GM23338 (cell line): Measurements from ENCODE around the gene DROSHA. TPM values are rescaled to one million over a fixed set of nuclear protein-coding genes. Genes with fewer than 3 reads are reported as not detected.

Experiments used
- ATAC-seq: fragments of 200-7000 bp; cut with Tn5 transposase; 3 replicates; pipeline ENCODE4 v1.9.1; 2020
- DNase-seq: peaks from one replicate; pipeline ENCODE4 v3.0.0-alpha.2; 2015; ENCODE audit warnings: low spot score
- H2AFZ ChIP-seq: fragments of 200-600 bp; sonication (generic); 2 replicates; pipeline ENCODE4 v1.8.0; 2016; ENCODE audit warnings: antibody characterized with exemption, mild to moderate bottlenecking, moderate library complexity
- H3F3A ChIP-seq: fragments of 200-600 bp; sonication (generic); replicated peaks from 2 replicates; pipeline ENCODE4 v1.8.0; 2017; ENCODE audit warnings: antibody characterized with exemption, mixed run types, low read depth
- H3K27ac ChIP-seq: fragments of 200-600 bp; sonication (generic); 2 replicates; pipeline ENCODE4 v1.6.1; 2016; ENCODE audit warnings: low read depth
- H3K27me3 ChIP-seq: fragments of 200-600 bp; sonication (generic); 2 replicates; pipeline ENCODE4 v1.8.0; 2016; ENCODE audit warnings: mild to moderate bottlenecking, mixed run types, moderate library complexity; ENCODE audit not compliant: insufficient read depth
- H3K36me3 ChIP-seq: fragments of 200-600 bp; sonication (generic); 2 replicates; pipeline ENCODE4 v1.8.0; 2016; ENCODE audit warnings: mild to moderate bottlenecking; ENCODE audit not compliant: insufficient read depth
- H3K4me1 ChIP-seq: fragments of 200-600 bp; sonication (generic); 2 replicates; pipeline ENCODE4 v1.8.0; 2016; ENCODE audit warnings: mild to moderate bottlenecking, moderate library complexity; ENCODE audit not compliant: insufficient read depth
- H3K4me2 ChIP-seq: fragments of 200-600 bp; sonication (generic); 2 replicates; pipeline ENCODE4 v1.7.1; 2017; ENCODE audit warnings: mixed run types
- H3K4me3 ChIP-seq: fragments of 200-600 bp; sonication (generic); 2 replicates; pipeline ENCODE4 v1.6.1; 2016; ENCODE audit warnings: mixed run types
- H3K79me2 ChIP-seq: fragments of 200-600 bp; sonication (generic); replicated peaks from 2 replicates; pipeline ENCODE4 v1.8.0; 2017; ENCODE audit warnings: mild to moderate bottlenecking; ENCODE audit not compliant: insufficient read depth
- H3K9me2 ChIP-seq: fragments of 200-600 bp; sonication (generic); 2 replicates; pipeline ENCODE4 v1.8.0; 2017; ENCODE audit not compliant: insufficient read depth
- H4K20me1 ChIP-seq: fragments of 200-600 bp; sonication (generic); replicated peaks from 2 replicates; pipeline ENCODE4 v1.8.0; 2017; ENCODE audit warnings: mild to moderate bottlenecking; ENCODE audit not compliant: insufficient read depth
- H3K27ac Mint-ChIP-seq: 2 replicates; pipeline ENCODE4 v1.8.0; 2020; ENCODE audit warnings: inconsistent platforms, mild to moderate bottlenecking, moderate library complexity, mixed read lengths
- H3K27me3 Mint-ChIP-seq: 3 replicates; pipeline ENCODE4 v1.8.0; 2022; ENCODE audit warnings: low read depth, mild to moderate bottlenecking, moderate library complexity, mixed read lengths, inconsistent platforms; ENCODE audit not compliant: insufficient read depth, poor library complexity
- H3K36me3 Mint-ChIP-seq: 3 replicates; pipeline ENCODE4 v1.8.0; 2021; ENCODE audit warnings: low read depth, mild to moderate bottlenecking, inconsistent platforms, moderate library complexity, mixed read lengths
- H3K4me1 Mint-ChIP-seq: 3 replicates; pipeline ENCODE4 v1.8.0; 2020; ENCODE audit warnings: mild to moderate bottlenecking, inconsistent platforms, mixed read lengths
- H3K4me3 Mint-ChIP-seq: 3 replicates; pipeline ENCODE4 v1.8.0; 2021; ENCODE audit warnings: moderate library complexity, mild to moderate bottlenecking, inconsistent platforms, mixed read lengths
- H3K9me3 Mint-ChIP-seq: 3 replicates; pipeline ENCODE4 v1.8.0; 2020; ENCODE audit warnings: moderate library complexity, mild to moderate bottlenecking, inconsistent platforms, mixed read lengths
- CTCF ChIP-seq, 2 experiments: fragments of 200-600 bp in 1 of 2; sonication (generic) in 1 of 2; conservative IDR thresholded peaks; 2 replicates each; pipeline versions ENCODE4 v1.5.1 to v1.6.1; 2016 to 2017; ENCODE audit warnings: antibody characterized with exemption in 2 of 2, low read depth in 2 of 2, mild to moderate bottlenecking in 2 of 2, moderate library complexity in 1 of 2
- ETS1 ChIP-seq: IDR thresholded peaks from 2 replicates; pipeline ENCODE4 v1.6.1; 2016; ENCODE audit warnings: antibody characterized with exemption
- REST ChIP-seq: IDR thresholded peaks from one replicate; pipeline ENCODE4 v1.6.1; 2018; ENCODE audit warnings: antibody characterized with exemption; ENCODE audit not compliant: unreplicated experiment
- STAT1 ChIP-seq: IDR thresholded peaks from one replicate; pipeline ENCODE4 v1.6.1; 2016; ENCODE audit warnings: antibody characterized with exemption; ENCODE audit not compliant: unreplicated experiment
- ZNF114 ChIP-seq: fragments of 250-450 bp; sonication (Bioruptor Pico); IDR thresholded peaks from 2 replicates; pipeline ENCODE4 v1.5.0; 2020; ENCODE audit warnings: mild to moderate bottlenecking, moderate library complexity
- ZNF331 ChIP-seq: fragments of 250-450 bp; sonication (Bioruptor Pico); IDR thresholded peaks from 2 replicates; pipeline ENCODE4 v1.5.0; 2020; ENCODE audit warnings: low read depth, mild to moderate bottlenecking, moderate library complexity
- ZNF462 ChIP-seq: fragments of 250-450 bp; sonication (Bioruptor Pico); IDR thresholded peaks from 2 replicates; pipeline ENCODE4 v1.5.0; 2020; ENCODE audit warnings: mild to moderate bottlenecking, moderate library complexity
- polyA plus RNA-seq: library from polyadenylated mRNA; unstranded; fragments of >200 nt; fragmentation: Nextera tagmentation; extraction: Ambion mirVana; gene quantifications from 2 replicates; pipeline ENCODE4 v1.2.1, GENCODE V29; 2016
- total RNA-seq: library from RNA; depleted of rRNA; stranded (reverse); fragments of >200 nt; shearing (Covaris generic); gene quantifications from 2 replicates; pipeline ENCODE4 v1.2.3, GENCODE V29; 2014

Gene DROSHA
- total and polyA plus RNA-seq, 2 experiments from 2014 or later: 70.6 to 87.8 TPM

- no peak for TF ChIP-seq ZNF462 (CRISPR knock-in tag)
Measured at GRCh38 chr5:31378838-31379237, 153.1 kb downstream of the DROSHA start (continued).

- Mint-ChIP-seq H3K9me3 (no peaks in the 10 kb centered on the region), H3K27ac (no peak overlapping the region), H3K27me3 (peaks cover 4% of the 10 kb centered on the region), H3K4me3 (no peak overlapping the region), H3K36me3 (no peaks in the 10 kb centered on the region), H3K4me1 (peaks cover 22% of the 10 kb centered on the region)
- no peak overlapping the region for H3K27ac ChIP-seq
- no peak overlapping the region for H3K4me3 ChIP-seq
- H3K4me1 ChIP-seq: peaks cover 15% of the 10 kb centered on the region
- DNase-seq (no peak), ATAC-seq (no peak)
- no peak overlapping the region for H2AFZ ChIP-seq
- H3F3A ChIP-seq: no peaks in the 10 kb centered on the region
- no peak overlapping the region for H3K4me2 ChIP-seq
- H3K79me2 ChIP-seq: no peaks in the 10 kb centered on the region
- no peaks in the 10 kb centered on the region for H3K27me3 ChIP-seq
- no peaks in the 10 kb centered on the region for H3K36me3 ChIP-seq
- no peaks in the 10 kb centered on the region for H4K20me1 ChIP-seq
- no peaks in the 10 kb centered on the region for H3K9me2 ChIP-seq
- TF ChIP-seq ZNF331 (CRISPR knock-in tag): no peak
- TF ChIP-seq ZNF114 (CRISPR knock-in tag): no peak
- TF ChIP-seq STAT1: no peak
- no peak for TF ChIP-seq REST
- no peak for TF ChIP-seq CTCF (conservative IDR thresholded peaks at IDR 0.05; ENCODE audit: low read depth in 2 of 2)
- no peak for TF ChIP-seq ETS1
Measured at GRCh38 chr5:31378136-31378535, 153.8 kb downstream of the DROSHA start.
